HFF-Myc (cell line): Measurements from ENCODE around the gene WDR64.
"Not testable (repeated sequence)": the region's sequence is repeated elsewhere in the genome, so short reads cannot be mapped to it uniquely, and the experiment has no call there.

Experiments
- DNase-seq: peaks from one replicate; pipeline ENCODE4 v3.0.0-alpha.2; 2011; ENCODE audit warnings: low read depth; ENCODE audit errors: extremely low read depth
- H3K4me3 ChIP-seq: replicated peaks from 2 replicates; pipeline ENCODE4 v1.5.1; 2011; ENCODE audit warnings: low read depth, mild to moderate bottlenecking, control low read depth, low read length
- TF ChIP-seq, protein P1 (sequence below): IDR thresholded peaks from 2 replicates; pipeline ENCODE4 v1.5.1; 2012; ENCODE audit warnings: mild to moderate bottlenecking, low read depth, low read length, control low read depth; ENCODE audit errors: missing control alignments

WDR64 gene

DNA sequence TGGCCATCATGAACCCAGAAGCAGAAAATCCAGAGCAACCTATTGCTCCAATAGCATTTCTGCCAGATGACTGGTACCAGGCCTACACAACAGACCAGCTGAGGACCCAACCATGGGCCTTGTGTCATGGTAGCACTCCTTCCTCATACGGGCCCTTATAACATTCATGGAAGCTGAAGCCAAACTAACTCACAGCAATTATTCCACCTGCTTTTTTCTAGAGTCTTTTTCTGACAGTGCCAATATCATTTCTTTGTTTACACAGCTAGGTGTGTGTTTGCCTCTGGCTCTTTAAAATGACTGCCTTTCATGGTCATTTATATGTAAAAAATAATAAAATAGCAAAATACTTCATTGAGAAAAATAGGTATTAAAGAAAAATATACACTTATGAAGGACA is 3.9 kb upstream of the WDR64 start:
- TF ChIP-seq, protein P1, sequence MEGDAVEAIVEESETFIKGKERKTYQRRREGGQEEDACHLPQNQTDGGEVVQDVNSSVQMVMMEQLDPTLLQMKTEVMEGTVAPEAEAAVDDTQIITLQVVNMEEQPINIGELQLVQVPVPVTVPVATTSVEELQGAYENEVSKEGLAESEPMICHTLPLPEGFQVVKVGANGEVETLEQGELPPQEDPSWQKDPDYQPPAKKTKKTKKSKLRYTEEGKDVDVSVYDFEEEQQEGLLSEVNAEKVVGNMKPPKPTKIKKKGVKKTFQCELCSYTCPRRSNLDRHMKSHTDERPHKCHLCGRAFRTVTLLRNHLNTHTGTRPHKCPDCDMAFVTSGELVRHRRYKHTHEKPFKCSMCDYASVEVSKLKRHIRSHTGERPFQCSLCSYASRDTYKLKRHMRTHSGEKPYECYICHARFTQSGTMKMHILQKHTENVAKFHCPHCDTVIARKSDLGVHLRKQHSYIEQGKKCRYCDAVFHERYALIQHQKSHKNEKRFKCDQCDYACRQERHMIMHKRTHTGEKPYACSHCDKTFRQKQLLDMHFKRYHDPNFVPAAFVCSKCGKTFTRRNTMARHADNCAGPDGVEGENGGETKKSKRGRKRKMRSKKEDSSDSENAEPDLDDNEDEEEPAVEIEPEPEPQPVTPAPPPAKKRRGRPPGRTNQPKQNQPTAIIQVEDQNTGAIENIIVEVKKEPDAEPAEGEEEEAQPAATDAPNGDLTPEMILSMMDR, result no peak
- no peak overlapping the region for H3K4me3 ChIP-seq
- DNase-seq, result no peak

DNA sequence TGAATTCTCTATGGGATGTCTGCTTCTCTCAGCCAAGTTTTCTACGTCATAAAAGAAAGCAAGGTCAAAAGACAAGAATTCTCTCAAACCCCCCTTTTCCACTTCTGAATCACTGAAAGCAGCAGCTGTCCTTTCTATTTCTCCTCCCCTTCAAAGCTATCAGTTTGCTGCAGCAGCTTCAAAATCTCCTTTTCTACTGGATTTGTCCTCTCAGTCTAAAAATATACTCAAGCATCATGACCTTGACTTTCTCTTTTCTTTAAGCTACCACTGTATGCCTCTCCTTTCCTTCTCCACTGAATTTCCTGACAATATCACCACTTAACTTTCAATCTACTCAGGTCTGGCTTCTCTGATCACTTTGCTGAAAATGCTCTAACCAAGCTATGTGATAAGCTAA is 1.9 kb downstream of the WDR64 start:
- no peak overlapping the region for H3K4me3 ChIP-seq
- TF ChIP-seq, protein P1, result no peak
- DNase-seq, result no peak

DNA sequence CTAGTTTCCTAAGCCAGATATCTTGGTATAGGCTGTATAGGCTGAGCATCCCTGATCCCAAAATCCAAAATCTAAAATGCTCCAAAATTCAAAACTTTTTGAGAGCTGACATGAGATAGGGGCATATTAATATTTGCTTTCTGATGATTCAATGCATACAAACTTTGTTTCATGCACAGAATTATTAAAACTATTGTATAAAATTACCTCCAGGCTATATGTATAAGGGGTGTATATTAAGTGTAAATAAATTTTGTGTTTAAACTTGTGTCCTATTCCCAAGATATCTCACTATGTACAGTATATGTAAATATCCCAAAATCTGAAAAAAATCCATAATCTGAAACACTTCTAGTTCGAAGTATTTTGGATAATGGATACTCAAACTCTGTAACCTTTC is 2.6 kb downstream of the WDR64 start:
- TF ChIP-seq, protein P1, result no peak
- DNase-seq, result no peak
- H3K4me3 ChIP-seq, result no peak overlapping the region

DNA sequence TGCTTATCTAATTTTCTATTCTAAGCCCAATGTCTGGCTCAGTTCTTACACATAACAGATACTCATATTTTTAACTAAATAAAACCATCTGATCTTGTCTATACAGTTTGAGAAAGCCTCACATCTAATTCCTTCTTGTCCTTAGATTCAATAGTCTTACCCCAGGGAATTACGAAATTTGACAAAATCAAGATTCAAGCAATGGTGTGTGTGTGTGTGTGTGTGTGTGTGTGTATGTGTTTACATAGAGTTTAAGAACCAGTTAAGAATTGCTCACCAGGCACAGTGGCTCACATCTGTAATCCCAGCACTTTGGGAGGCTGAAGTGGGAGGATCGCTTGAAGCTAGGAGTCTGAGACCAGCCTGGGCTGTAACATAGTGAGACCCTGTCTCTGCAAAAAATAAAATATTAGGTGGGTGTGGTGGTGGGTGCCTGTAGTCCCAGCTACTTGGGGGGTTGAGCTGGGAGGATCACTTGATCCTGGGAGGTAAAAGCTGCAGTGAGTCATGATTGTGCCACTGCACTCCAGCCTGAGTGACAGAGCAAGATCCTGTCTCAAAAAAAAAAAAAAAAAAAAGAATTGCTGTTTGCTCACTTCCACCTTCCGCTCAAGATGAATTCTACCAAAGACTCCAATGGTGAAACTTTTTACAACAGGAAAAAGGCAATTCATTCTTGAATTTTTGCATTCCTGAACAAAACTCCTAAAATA is 6.2 kb downstream of the WDR64 start:
- DNase-seq, result no peak
- H3K4me3 ChIP-seq, result no peak overlapping the region
- TF ChIP-seq, protein P1, result no peak

DNA sequence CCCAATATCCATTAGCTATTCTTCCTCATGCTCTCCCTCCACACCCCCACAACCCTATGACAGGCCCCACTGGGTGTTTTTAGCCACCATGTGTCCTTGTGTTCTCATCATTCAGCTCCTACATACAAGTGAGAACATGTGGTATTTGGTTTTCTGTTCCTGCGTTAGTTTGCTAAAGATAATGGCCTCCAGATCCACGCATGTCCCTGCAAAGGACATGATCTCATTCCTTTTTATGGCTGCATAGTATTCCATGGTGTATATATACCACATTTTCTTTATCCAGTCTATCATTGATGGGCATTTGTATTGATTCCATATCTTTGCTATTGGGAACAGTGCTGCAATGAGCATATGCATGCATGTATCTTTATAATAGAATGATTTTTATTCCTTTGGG is 6.9 kb downstream of the WDR64 start:
- H3K4me3 ChIP-seq, DNase-seq: not testable (repeated sequence)

DNA sequence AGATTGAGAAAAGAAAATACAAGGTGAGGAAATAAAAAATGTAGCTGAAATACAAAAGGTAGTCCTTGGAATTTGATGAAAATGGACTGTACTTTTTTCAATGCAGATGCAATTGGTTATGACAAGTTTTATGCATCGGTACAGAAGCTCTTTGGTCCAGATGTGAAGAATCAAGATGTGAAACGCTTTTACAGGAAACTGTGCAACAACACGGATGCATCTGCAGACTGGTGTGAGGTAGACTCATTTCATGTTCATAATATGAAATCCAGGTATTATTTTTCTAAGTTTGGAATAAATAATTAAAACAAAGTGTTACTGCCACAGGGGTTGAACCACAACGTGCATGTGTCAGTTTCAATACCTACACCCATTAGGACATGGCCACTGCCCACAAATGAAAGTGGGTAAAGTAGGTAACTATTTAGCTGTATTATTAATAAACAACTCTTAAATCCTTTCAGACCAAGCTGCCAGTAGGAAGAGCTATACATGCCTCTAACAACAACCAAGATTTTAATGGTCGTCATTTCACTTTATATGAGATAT is 8.4 kb downstream of the WDR64 start:
- TF ChIP-seq, protein P1, result no peak
- no peak overlapping the region for H3K4me3 ChIP-seq
- DNase-seq, result no peak

DNA sequence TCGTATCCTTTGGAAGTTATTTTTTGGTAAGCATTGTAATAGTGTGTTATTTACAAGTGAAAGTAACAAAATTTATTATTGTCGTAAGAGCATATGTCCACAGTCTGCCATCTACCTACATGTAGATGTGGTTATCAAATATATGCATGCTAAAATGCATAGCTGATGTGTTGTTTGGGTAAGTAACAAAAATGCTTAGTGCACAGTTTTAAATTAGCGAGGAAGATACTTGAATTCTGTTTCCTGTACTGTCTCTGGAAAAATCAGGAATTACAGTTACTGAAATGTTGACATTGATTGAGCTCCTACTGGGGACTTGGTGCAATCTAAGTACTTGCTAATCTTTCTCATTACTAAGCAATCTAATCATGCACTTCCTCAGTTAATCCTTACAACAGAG is 14.3 kb downstream of the WDR64 start:
- TF ChIP-seq, protein P1, result no peak
- DNase-seq, result no peak
- H3K4me3 ChIP-seq, result no peak overlapping the region
